Smooth muscle cell (in vitro differentiated cells): ENCODE data around the gene MON1A. TPM values are rescaled to one million over a fixed set of nuclear protein-coding genes. Genes with fewer than 3 reads are reported as not detected.
"Not testable (repeated sequence)": the region's sequence is repeated elsewhere in the genome, so short reads cannot be mapped to it uniquely, and the experiment has no call there.

Experiments used
- DNase-seq: peaks from one replicate; lab custom pipeline; 2025; ENCODE audit not compliant: unreplicated experiment; lab: John Stamatoyannopoulos, UW
- H2AFZ ChIP-seq: fragments of 200-600 bp; sonication (generic); 2 replicates; pipeline ENCODE4 v1.6.0; 2016; ENCODE audit warnings: antibody characterized with exemption, low read depth, mild to moderate bottlenecking
- H3F3A ChIP-seq: fragments of 200-600 bp; sonication (generic); 2 replicates; pipeline ENCODE4 v1.6.0; 2017; ENCODE audit warnings: antibody characterized with exemption, low read depth
- H3K27ac ChIP-seq: fragments of 200-600 bp; sonication (generic); 2 replicates; pipeline ENCODE4 v1.5.1; 2016; ENCODE audit warnings: low read depth, mild to moderate bottlenecking
- H3K27me3 ChIP-seq: fragments of 200-600 bp; sonication (generic); 2 replicates; pipeline ENCODE4 v1.6.1; 2016; ENCODE audit warnings: low read depth, mild to moderate bottlenecking
- H3K36me3 ChIP-seq: fragments of 200-600 bp; sonication (generic); 2 replicates; pipeline ENCODE4 v1.5.1; 2016; ENCODE audit warnings: low read depth
- H3K4me1 ChIP-seq: fragments of 200-600 bp; sonication (generic); 2 replicates; pipeline ENCODE4 v1.5.1; 2016; ENCODE audit warnings: low read depth
- H3K4me2 ChIP-seq: fragments of 200-600 bp; sonication (generic); 2 replicates; pipeline ENCODE4 v1.6.0; 2016; ENCODE audit warnings: mild to moderate bottlenecking
- H3K4me3 ChIP-seq: fragments of 200-600 bp; sonication (generic); 2 replicates; pipeline ENCODE4 v1.5.1; 2016; ENCODE audit warnings: mild to moderate bottlenecking
- H3K79me2 ChIP-seq: fragments of 200-600 bp; sonication (generic); 2 replicates; pipeline ENCODE4 v1.6.0; 2016; ENCODE audit warnings: low read depth, mild to moderate bottlenecking
- H3K9ac ChIP-seq: fragments of 200-600 bp; sonication (generic); 2 replicates; pipeline ENCODE4 v1.6.0; 2016; ENCODE audit warnings: low read depth
- H3K9me3 ChIP-seq: fragments of 200-600 bp; sonication (generic); replicated peaks from 2 replicates; pipeline ENCODE4 v1.5.1; 2016; ENCODE audit warnings: low read depth
- H4K20me1 ChIP-seq: fragments of 200-600 bp; sonication (generic); 2 replicates; pipeline ENCODE4 v1.6.0; 2016; ENCODE audit warnings: low read depth
- CTCF ChIP-seq: fragments of 200-600 bp; sonication (generic); IDR thresholded peaks from 2 replicates; pipeline ENCODE4 v1.5.1; 2017; ENCODE audit warnings: borderline replicate concordance, mild to moderate bottlenecking, antibody characterized with exemption; ENCODE audit not compliant: insufficient read depth, poor library complexity, severe bottlenecking
- WGBS: methylation state at CpG from one replicate; pipeline ENCODE4 v1.1.7; 2016; ENCODE audit warnings: low lambda C conversion rate; 5-methylcytosine and 5-hydroxymethylcytosine counted together
- polyA plus RNA-seq: library from polyadenylated mRNA; unstranded; fragments of >200 nt; fragmentation: Nextera tagmentation; extraction: Ambion mirVana; gene quantifications from 2 replicates; pipeline ENCODE4 v1.2.1, GENCODE V29; 2016
- total RNA-seq: library from RNA; depleted of rRNA; stranded (reverse); fragments of >200 nt; gene quantifications from 2 replicates; pipeline ENCODE4 v1.2.3, GENCODE V29; 2014

The MON1A gene
- total and polyA plus RNA-seq, 2 experiments from 2014 or later: 4.1 to 9.8 TPM

- Histone ChIP-seq H3K27me3 (no peaks in the 10 kb centered on the region), H3K36me3 (no peaks in the 10 kb centered on the region), H3F3A (no peaks in the 10 kb centered on the region), H3K9me3 (no peaks in the 10 kb centered on the region), H2AFZ (no peak overlapping the region), H3K4me2 (no peak overlapping the region), H4K20me1 (no peaks in the 10 kb centered on the region), H3K9ac (no peak overlapping the region), H3K4me1 (peaks cover 13% of the 10 kb centered on the region), H3K4me3 (no peak overlapping the region), H3K79me2 (no peaks in the 10 kb centered on the region), H3K27ac (no peak overlapping the region)
- DNase-seq: no peak
- TF ChIP-seq CTCF: no peak
- 92% methylated on average over 4 of the region's 4 CpGs for WGBS
Observed at GRCh38 chr3:49926117-49926728, 3.4 kb downstream of the MON1A start.

GRCh38 chr3:49925485-49925884 lies 4.1 kb downstream of the MON1A start:
- H3K27me3 ChIP-seq: no peaks in the 10 kb centered on the region
- no peak overlapping the region for H3K4me3 ChIP-seq
- WGBS: 97% methylated on average over 2 of the region's 2 CpGs
- peaks cover 6% of the 10 kb centered on the region for H3K4me1 ChIP-seq
- no peak for TF ChIP-seq CTCF
- no peak for DNase-seq
- H3K36me3 ChIP-seq: no peaks in the 10 kb centered on the region
- H3F3A ChIP-seq: no peaks in the 10 kb centered on the region
- no peaks in the 10 kb centered on the region for H3K9me3 ChIP-seq
- no peaks in the 10 kb centered on the region for H4K20me1 ChIP-seq
- no peaks in the 10 kb centered on the region for H3K79me2 ChIP-seq
- no peak overlapping the region for H3K27ac ChIP-seq
- no peak overlapping the region for H3K9ac ChIP-seq
- H3K4me2 ChIP-seq: no peak overlapping the region
- H2AFZ ChIP-seq: no peak overlapping the region

GRCh38 chr3:49924683-49925082 lies 4.9 kb downstream of the MON1A start:
- Histone ChIP-seq H3K27me3 (no peaks in the 10 kb centered on the region), H2AFZ (no peak overlapping the region), H3K36me3 (no peaks in the 10 kb centered on the region), H3K4me1 (no peaks in the 10 kb centered on the region), H3K9ac (no peak overlapping the region), H3K79me2 (no peaks in the 10 kb centered on the region), H3K9me3 (no peaks in the 10 kb centered on the region), H3K4me3 (no peak overlapping the region), H4K20me1 (no peaks in the 10 kb centered on the region), H3K4me2 (no peak overlapping the region), H3F3A (no peaks in the 10 kb centered on the region), H3K27ac (no peak overlapping the region)
- WGBS: 63% methylated on average over 2 of the region's 2 CpGs
- no peak for DNase-seq
- TF ChIP-seq CTCF: no peak

GRCh38 chr3:49917806-49918590 lies 11.6 kb downstream of the MON1A start:
- not testable (repeated sequence) for H3K9ac ChIP-seq, H3K4me1 ChIP-seq, H3K27ac ChIP-seq, DNase-seq, H4K20me1 ChIP-seq, H3K4me3 ChIP-seq, H3K27me3 ChIP-seq, H2AFZ ChIP-seq, H3F3A ChIP-seq, H3K9me3 ChIP-seq, H3K79me2 ChIP-seq, H3K4me2 ChIP-seq, H3K36me3 ChIP-seq
- WGBS: 95% methylated on average over 19 of the region's 19 CpGs
